Common myeloid progenitor, CD34-positive (primary cell): ENCODE measurements around the gene CCDC12.
A peak's percentile ranks its signal among the peaks of the same experiment; 100 is the strongest.

Experiments
- CTCF ChIA-PET: fragments of 350-600 bp; sonication (Branson Sonifier 250); formaldehyde crosslinking; loops from one replicate; lab custom pipeline; 2021; ENCODE audit warnings: antibody characterized with exemption; lab: Charles Lee
- POLR2A ChIA-PET: fragments of 350-600 bp; sonication (Branson Sonifier 250); formaldehyde crosslinking; loops from one replicate; lab custom pipeline; 2021; ENCODE audit warnings: antibody characterized with exemption; lab: Charles Lee
- DNase-seq, 3 donors: peaks; one replicate each; pipeline versions ENCODE4 v3.0.0 to v3.0.0-alpha.2; 2013
- H3K27ac ChIP-seq, 2 experiments: 1 replicate in 1 of 2; 2 replicates in 1 of 2; pipeline ENCODE4 v1.7.0; 2013; ENCODE audit warnings: inconsistent platforms in 2 of 2, low read length in 2 of 2, mild to moderate bottlenecking in 2 of 2, low read depth in 1 of 2, moderate library complexity in 1 of 2; ENCODE audit not compliant: severe bottlenecking in 2 of 2, insufficient read depth in 1 of 2, poor library complexity in 1 of 2
- H3K27me3 ChIP-seq, 5 experiments: replicated peaks in 2 of 5; 1 replicate in 3 of 5; 2 replicates in 2 of 5; pipeline versions ENCODE4 v1.6.1 to v1.7.0; 2013; ENCODE audit warnings: low read length in 4 of 5, mild to moderate bottlenecking in 2 of 5, moderate library complexity in 2 of 5, inconsistent platforms in 1 of 5; ENCODE audit not compliant: insufficient read depth in 5 of 5, control insufficient read depth in 4 of 5
- H3K36me3 ChIP-seq, 4 experiments: 1 replicate in 2 of 4; 2 replicates in 2 of 4; pipeline versions ENCODE4 v1.6.1 to v1.7.0; 2013; ENCODE audit warnings: low read length in 3 of 4, control low read depth in 1 of 4, mild to moderate bottlenecking in 1 of 4; ENCODE audit not compliant: control insufficient read depth in 4 of 4, insufficient read depth in 4 of 4
- H3K4me1 ChIP-seq, 4 experiments: 1 replicate in 3 of 4; 2 replicates in 1 of 4; pipeline versions ENCODE4 v1.6.1 to v1.7.1; 2013; ENCODE audit warnings: low read length in 3 of 4, mild to moderate bottlenecking in 3 of 4, control low read depth in 1 of 4, inconsistent platforms in 1 of 4, moderate library complexity in 1 of 4; ENCODE audit not compliant: control insufficient read depth in 4 of 4, insufficient read depth in 4 of 4; ENCODE audit errors: control extremely low read depth in 1 of 4
- H3K4me3 ChIP-seq, 7 experiments: 1 replicate in 4 of 7; 2 replicates in 3 of 7; pipeline versions ENCODE4 v1.5.1 to v1.7.0; 2013; ENCODE audit warnings: mild to moderate bottlenecking in 7 of 7, low read length in 6 of 7, moderate library complexity in 6 of 7, inconsistent platforms in 2 of 7, low read depth in 2 of 7, control low read depth in 1 of 7; ENCODE audit not compliant: insufficient read depth in 4 of 7, control insufficient read depth in 1 of 7; ENCODE audit errors: extremely low read depth in 1 of 7
- H3K9me3 ChIP-seq, 5 experiments: 1 replicate in 4 of 5; 2 replicates in 1 of 5; pipeline versions ENCODE4 v1.6.1 to v1.7.1; 2013; ENCODE audit warnings: low read length in 4 of 5, mild to moderate bottlenecking in 2 of 5, inconsistent platforms in 1 of 5, low read depth in 1 of 5, moderate library complexity in 1 of 5; ENCODE audit not compliant: control insufficient read depth in 4 of 5, insufficient read depth in 2 of 5; ENCODE audit errors: control extremely low read depth in 1 of 5
- WGBS: methylation state at CpG from one replicate; pipeline ENCODE4 v1.1.5; 2013; ENCODE audit not compliant: insufficient coverage; 5-methylcytosine and 5-hydroxymethylcytosine counted together

CCDC12 gene

GRCh38 chr3:46987319-46987742 is 10.8 kb upstream of the CCDC12 start:
- Histone ChIP-seq H3K27me3 (no peaks in the 10 kb centered on the region), H3K4me1 (peaks cover 2 to 79% (median 70%) of the 10 kb centered on the region in 4 experiments), H3K27ac (peak overlapping the region in 1 of 2 experiments; percentile 89), H3K4me3 (peak overlapping the region in 5 of 7 experiments; percentile 16 to 67 (median 52)), H3K36me3 (peaks cover 0 to 55% (median 19%) of the 10 kb centered on the region in 4 experiments), H3K9me3 (no peaks in the 10 kb centered on the region)
- POLR2A ChIA-PET, result interaction anchor here (0.7 to 1.0 kb wide), 2 partner anchors 11 to 34 kb away, joined by 3 to 4 read pairs; partner anchors contain the start of gene CCDC12
- peak in 1 of 3 donors; percentile 56 for DNase-seq
- CTCF ChIA-PET, result interaction anchor here (0.8 to 2.1 kb wide), 10 partner anchors 9 to 64 kb away, joined by 3 to 15 read pairs (median 3); partner anchors contain the start of genes CCDC12 and NBEAL2
- WGBS, result 6% methylated on average over 9 of the region's 9 CpGs

- DNase-seq, result no peak
- Histone ChIP-seq H3K4me1 (peaks cover 2 to 84% (median 75%) of the 10 kb centered on the region in 4 experiments), H3K36me3 (peaks cover 0 to 50% (median 16%) of the 10 kb centered on the region in 4 experiments), H3K9me3 (no peaks in the 10 kb centered on the region), H3K27ac (peak overlapping the region in 1 of 2 experiments; percentile 89), H3K27me3 (no peaks in the 10 kb centered on the region), H3K4me3 (peak overlapping the region in 5 of 7 experiments; percentile 16 to 67 (median 52))
- ChIA-PET POLR2A (interaction anchor here (1.0 kb wide), 1 partner anchor 11 kb away, joined by 3 read pairs; the partner anchor contains the start of gene CCDC12), CTCF (interaction anchor here (0.8 to 2.1 kb wide), 9 partner anchors 9 to 64 kb away, joined by 3 to 15 read pairs (median 3); partner anchors contain the start of genes CCDC12 and NBEAL2)
- WGBS, result 79% methylated on average over 2 of the region's 3 CpGs
Measured at GRCh38 chr3:46986782-46987310, 10.3 kb upstream of the CCDC12 start.

- Histone ChIP-seq H3K4me3 (peak overlapping the region in 2 of 7 experiments; percentile 19 to 31), H3K4me1 (peaks cover 5 to 90% (median 81%) of the 10 kb centered on the region in 4 experiments), H3K9me3 (no peaks in the 10 kb centered on the region), H3K36me3 (peaks cover 0 to 44% (median 9%) of the 10 kb centered on the region in 4 experiments), H3K27ac (peak overlapping the region in 1 of 2 experiments; percentile 89), H3K27me3 (no peaks in the 10 kb centered on the region)
- CTCF ChIA-PET, result interaction anchor here (2.8 kb wide), 1 partner anchor 13 kb away, joined by 7 read pairs; no protein-coding TSS in a partner anchor
- no peak for DNase-seq
- POLR2A ChIA-PET, result no interaction called here
- 91% methylated on average over 4 of the region's 4 CpGs for WGBS
Measured at GRCh38 chr3:46986055-46986730, 9.6 kb upstream of the CCDC12 start.

- ChIA-PET CTCF (interaction anchor here (1.0 to 2.8 kb wide), 2 partner anchors 13 to 55 kb away, joined by 3 to 7 read pairs; no protein-coding TSS in a partner anchor), POLR2A (no interaction called here)
- Histone ChIP-seq H3K27ac (peak overlapping the region in 1 of 2 experiments; percentile 89), H3K36me3 (peaks cover 0 to 37% (median 4%) of the 10 kb centered on the region in 4 experiments), H3K27me3 (no peaks in the 10 kb centered on the region), H3K4me1 (peaks cover 7 to 95% (median 85%) of the 10 kb centered on the region in 4 experiments), H3K9me3 (no peaks in the 10 kb centered on the region), H3K4me3 (no peak overlapping the region)
- no peak for DNase-seq
- WGBS, result 84% methylated on average over 3 of the region's 5 CpGs
Measured at GRCh38 chr3:46985588-46985987, 9.0 kb upstream of the CCDC12 start.

- WGBS, result 91% methylated on average over 7 of the region's 11 CpGs
- H3K27me3 ChIP-seq, result no peaks in the 10 kb centered on the region
- CTCF ChIA-PET, result interaction anchor here (0.7 to 2.8 kb wide), 7 partner anchors 11 to 54 kb away, joined by 3 to 7 read pairs (median 4); no protein-coding TSS in a partner anchor
- peaks cover 9 to 95% (median 86%) of the 10 kb centered on the region in 4 experiments for H3K4me1 ChIP-seq
- no peak overlapping the region for H3K4me3 ChIP-seq
- H3K36me3 ChIP-seq, result peaks cover 0 to 30% (median 2%) of the 10 kb centered on the region in 4 experiments
- H3K27ac ChIP-seq, result no peak overlapping the region
- DNase-seq, result no peak
- POLR2A ChIA-PET, result no interaction called here
- no peaks in the 10 kb centered on the region for H3K9me3 ChIP-seq
Measured at GRCh38 chr3:46984591-46985459, 8.3 kb upstream of the CCDC12 start.

GRCh38 chr3:46982546-46982945 is 6.0 kb upstream of the CCDC12 start:
- WGBS, result 88% methylated on average over 2 of the region's 2 CpGs
- Histone ChIP-seq H3K4me1 (peaks cover 12 to 91% (median 81%) of the 10 kb centered on the region in 4 experiments), H3K36me3 (peaks cover 0 to 16% (median 1%) of the 10 kb centered on the region in 4 experiments), H3K27me3 (no peaks in the 10 kb centered on the region), H3K27ac (no peak overlapping the region), H3K4me3 (peak overlapping the region in 1 of 7 experiments; percentile 66), H3K9me3 (no peaks in the 10 kb centered on the region)
- ChIA-PET CTCF (interaction anchor here (1.1 to 6.5 kb wide), 8 partner anchors 9 to 108 kb away, joined by 3 to 42 read pairs (median 5); no protein-coding TSS in a partner anchor), POLR2A (no interaction called here)
- DNase-seq, result no peak
